HFFc6 (cell line): ENCODE measurements around the gene TTC21A. TPM values are rescaled to one million over a fixed set of nuclear protein-coding genes. Genes with fewer than 3 reads are reported as not detected.

Experiments used
- DNase-seq: peaks from one replicate; pipeline ENCODE4 v3.0.0-alpha.2; 2018
- H3K27ac Mint-ChIP-seq: 2 replicates; pipeline ENCODE4 v1.8.0; 2020; ENCODE audit warnings: mild to moderate bottlenecking, mixed read lengths
- H3K27me3 Mint-ChIP-seq: 2 replicates; pipeline ENCODE4 v1.8.0; 2021; ENCODE audit warnings: mild to moderate bottlenecking, moderate library complexity, mixed read lengths; ENCODE audit not compliant: insufficient read depth
- H3K36me3 Mint-ChIP-seq: 2 replicates; pipeline ENCODE4 v1.8.0; 2021; ENCODE audit warnings: low read depth, mixed read lengths
- H3K4me1 Mint-ChIP-seq: 2 replicates; pipeline ENCODE4 v1.8.0; 2020; ENCODE audit warnings: low read depth, mixed read lengths
- H3K4me3 Mint-ChIP-seq: 2 replicates; pipeline ENCODE4 v1.8.0; 2020; ENCODE audit warnings: mild to moderate bottlenecking, moderate library complexity, mixed read lengths
- H3K9me3 Mint-ChIP-seq: 2 replicates; pipeline ENCODE4 v1.8.0; 2020; ENCODE audit warnings: mild to moderate bottlenecking, mixed read lengths
- CTCF ChIP-seq: fragments of 200-600 bp; sonication (generic); IDR thresholded peaks from 2 replicates; pipeline ENCODE4 v1.5.0; 2021; ENCODE audit warnings: antibody characterized with exemption, mild to moderate bottlenecking
- total RNA-seq, 6 experiments: library from RNA; stranded (reverse); fragmentation: NEBNext Ultra II Directional; extraction: Animal tissue kit (Norgen Biotek cat#: 25700); gene quantifications; 2 replicates in 1 of 6; 3 replicates in 5 of 6; pipeline ENCODE4 v1.2.3, GENCODE V29; 2021

TTC21A gene
- total RNA-seq, 6 experiments from 2014 or later, result 0.91 to 2.2 (median 1.8) TPM

DNA sequence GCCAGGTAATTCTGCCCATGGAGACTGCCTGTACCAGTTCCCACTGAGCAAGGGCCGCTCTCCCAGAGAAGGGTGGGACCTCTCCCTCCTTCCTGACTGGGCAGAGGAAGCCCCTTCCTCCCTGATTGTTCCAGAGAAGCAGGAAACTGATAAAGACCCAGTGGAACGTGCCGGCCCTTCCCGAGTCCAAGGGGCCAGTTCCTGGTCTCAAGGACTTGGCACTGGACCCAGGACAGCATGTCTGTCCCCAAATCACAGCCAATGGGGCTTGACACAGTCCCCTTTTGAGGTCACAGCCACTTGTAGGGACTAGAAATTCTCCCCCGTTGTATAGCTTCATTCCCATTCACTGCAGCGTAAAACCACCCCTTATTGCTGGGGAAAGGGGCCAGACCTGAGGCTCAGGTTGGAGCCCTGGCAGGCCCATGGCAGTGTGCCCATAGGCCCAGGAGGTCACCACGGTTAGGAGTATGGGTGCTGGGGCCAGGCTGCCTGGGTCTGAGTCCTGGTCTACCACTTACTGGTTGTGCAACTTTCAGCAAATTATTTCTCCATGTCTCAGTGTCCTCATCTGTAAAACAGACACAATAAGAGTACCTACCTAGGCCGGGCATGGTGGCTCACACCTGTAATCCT is 27.8 kb downstream of the TTC21A start:
- H3K9me3 Mint-ChIP-seq, result no peaks in the 10 kb centered on the region
- H3K4me1 Mint-ChIP-seq, result peaks cover 26% of the 10 kb centered on the region
- H3K27me3 Mint-ChIP-seq, result no peaks in the 10 kb centered on the region; the same call in none of the 2 replicates
- peaks cover 7% of the 10 kb centered on the region for H3K36me3 Mint-ChIP-seq
- no peak overlapping the region for H3K27ac Mint-ChIP-seq
- H3K4me3 Mint-ChIP-seq, result no peak overlapping the region
- no peak for DNase-seq
- TF ChIP-seq CTCF, result no peak

DNA sequence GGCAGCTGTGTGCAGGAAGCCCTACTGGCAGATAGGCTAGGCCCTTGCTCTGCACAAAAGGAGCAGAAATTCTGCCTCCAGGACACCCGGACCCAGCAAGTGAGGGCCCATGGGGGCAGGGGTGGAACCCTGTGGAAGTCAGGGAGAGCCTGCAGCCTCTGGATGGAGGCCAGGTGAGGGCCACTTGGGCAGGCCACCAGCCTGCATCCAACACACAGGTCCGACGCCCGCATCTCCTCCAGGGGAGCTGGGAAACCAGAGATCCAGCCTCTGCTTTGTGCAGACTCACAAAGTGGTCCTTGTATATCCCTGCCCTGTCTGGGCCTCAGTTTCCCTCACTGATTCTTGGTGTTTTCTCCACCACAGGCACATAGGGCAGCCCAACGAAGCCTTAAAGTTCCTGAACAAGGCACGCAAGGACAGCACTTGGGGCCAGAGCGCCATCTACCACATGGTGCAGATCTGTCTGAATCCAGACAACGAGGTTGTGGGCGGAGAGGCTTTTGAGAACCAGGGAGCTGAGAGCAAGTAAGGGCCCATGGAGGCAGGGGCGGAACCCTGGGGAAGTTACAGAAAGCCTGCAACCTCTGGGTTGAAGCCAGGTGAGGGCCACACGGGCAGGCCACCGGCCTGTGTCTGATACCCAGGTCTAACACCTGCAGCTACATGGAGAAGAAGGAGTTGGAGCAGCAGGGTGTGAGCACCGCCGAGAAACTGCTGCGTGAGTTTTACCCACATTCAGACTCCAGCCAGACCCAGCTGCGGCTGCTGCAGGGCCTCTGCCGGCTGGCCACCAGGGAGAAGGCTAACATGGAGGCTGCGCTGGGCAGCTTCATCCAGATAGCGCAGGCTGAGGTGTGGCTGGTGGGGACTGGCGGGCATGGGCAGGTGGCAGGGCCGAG is 29.3 kb downstream of the TTC21A start:
- no peak overlapping the region for H3K4me3 Mint-ChIP-seq
- H3K36me3 Mint-ChIP-seq, result peaks cover 13% of the 10 kb centered on the region
- peaks cover 1% of the 10 kb centered on the region for H3K27me3 Mint-ChIP-seq
- no peak for TF ChIP-seq CTCF
- no peak overlapping the region for H3K27ac Mint-ChIP-seq
- no peak for DNase-seq
- H3K4me1 Mint-ChIP-seq, result peaks cover 41% of the 10 kb centered on the region
- H3K9me3 Mint-ChIP-seq, result no peaks in the 10 kb centered on the region

- Mint-ChIP-seq H3K27me3 (peaks cover 1% of the 10 kb centered on the region), H3K36me3 (peaks cover 13% of the 10 kb centered on the region), H3K9me3 (no peaks in the 10 kb centered on the region), H3K4me1 (peaks cover 41% of the 10 kb centered on the region), H3K4me3 (no peak overlapping the region), H3K27ac (no peak overlapping the region)
- TF ChIP-seq CTCF, result no peak
- DNase-seq, result no peak
Measured at GRCh38 chr3:39137435-39137936, 30.0 kb downstream of the TTC21A start.

DNA sequence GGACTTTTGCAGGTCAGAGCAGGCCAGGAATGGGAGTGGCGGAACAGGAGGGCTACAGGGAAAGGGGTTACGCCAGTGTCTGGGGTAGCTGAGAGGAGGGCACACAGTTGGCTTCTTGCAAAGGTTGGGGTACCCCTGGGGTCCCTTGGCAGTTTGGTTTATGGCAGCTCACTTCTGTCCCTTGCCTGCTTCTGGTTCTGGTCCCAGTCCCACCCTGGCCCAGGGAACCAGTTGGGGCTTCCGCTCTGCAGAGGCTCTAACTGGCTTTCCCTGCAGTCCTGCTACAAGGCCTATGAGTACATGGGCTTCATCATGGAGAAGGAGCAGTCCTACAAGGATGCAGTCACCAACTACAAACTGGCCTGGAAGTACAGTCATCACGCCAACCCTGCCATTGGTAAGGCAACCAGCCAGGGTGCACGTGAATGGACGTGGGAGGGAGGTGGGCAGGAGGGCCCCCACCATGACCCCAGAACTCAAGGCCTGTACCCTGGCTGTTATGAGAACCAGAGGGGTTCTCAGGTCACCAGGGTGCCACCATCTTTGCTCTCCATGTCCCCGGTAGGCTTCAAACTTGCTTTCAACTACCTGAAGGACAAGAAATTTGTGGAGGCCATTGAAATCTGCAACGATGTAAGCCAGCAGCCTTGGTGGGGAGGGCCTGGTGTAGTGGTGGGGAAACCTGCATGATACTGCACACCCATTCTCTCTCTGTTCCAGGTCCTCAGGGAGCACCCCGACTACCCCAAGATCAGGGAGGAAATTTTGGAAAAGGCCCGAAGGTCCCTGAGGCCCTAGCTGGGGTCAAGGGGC is 30.7 kb downstream of the TTC21A start:
- H3K36me3 Mint-ChIP-seq, result peaks cover 13% of the 10 kb centered on the region
- no peaks in the 10 kb centered on the region for H3K9me3 Mint-ChIP-seq
- H3K4me3 Mint-ChIP-seq, result no peak overlapping the region
- H3K27ac Mint-ChIP-seq, result no peak overlapping the region; the same call in 1 of the 2 replicates
- H3K27me3 Mint-ChIP-seq, result peaks cover 4% of the 10 kb centered on the region
- peaks cover 41% of the 10 kb centered on the region for H3K4me1 Mint-ChIP-seq
- no peak for TF ChIP-seq CTCF
- DNase-seq, result no peak

- Mint-ChIP-seq H3K36me3 (peaks cover 13% of the 10 kb centered on the region), H3K4me3 (no peak overlapping the region), H3K27me3 (peaks cover 4% of the 10 kb centered on the region), H3K27ac (peak overlapping the region; percentile 40), H3K4me1 (peaks cover 41% of the 10 kb centered on the region), H3K9me3 (no peaks in the 10 kb centered on the region)
- DNase-seq, result no peak
- TF ChIP-seq CTCF, result no peak
Measured at GRCh38 chr3:39138804-39139415, 31.4 kb downstream of the TTC21A start.
